GM19023 (cell line): ENCODE results near the gene MAP3K15.

Source experiments
- ATAC-seq: cut with Tn5 transposase; IDR thresholded peaks from one replicate; pipeline ENCODE4 v1.9.1; 2021; ENCODE audit warnings: mild to moderate bottlenecking, moderate library complexity; ENCODE audit not compliant: unreplicated experiment

MAP3K15 gene

DNA sequence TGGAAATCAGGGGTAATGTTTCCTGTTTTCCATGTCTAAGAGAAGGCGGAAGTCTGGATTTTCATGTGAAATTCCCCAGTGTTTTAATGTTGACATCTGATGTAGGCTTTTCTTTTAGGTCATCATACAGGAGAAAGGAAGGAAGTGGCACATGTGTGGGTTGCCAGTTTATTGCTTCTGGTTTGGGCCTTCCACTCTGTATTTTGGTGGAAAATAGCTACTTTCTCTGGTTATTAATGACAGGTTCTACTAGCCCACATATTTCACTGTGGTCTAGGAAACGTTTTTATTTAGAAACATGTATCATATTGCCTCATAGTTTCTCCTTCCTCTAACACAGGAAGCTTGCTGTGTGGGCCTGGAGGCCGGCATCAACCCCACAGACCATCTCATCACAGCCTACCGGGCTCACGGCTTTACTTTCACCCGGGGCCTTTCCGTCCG is 164.3 kb downstream of the MAP3K15 start:
- peak; percentile 89 for ATAC-seq

DNA sequence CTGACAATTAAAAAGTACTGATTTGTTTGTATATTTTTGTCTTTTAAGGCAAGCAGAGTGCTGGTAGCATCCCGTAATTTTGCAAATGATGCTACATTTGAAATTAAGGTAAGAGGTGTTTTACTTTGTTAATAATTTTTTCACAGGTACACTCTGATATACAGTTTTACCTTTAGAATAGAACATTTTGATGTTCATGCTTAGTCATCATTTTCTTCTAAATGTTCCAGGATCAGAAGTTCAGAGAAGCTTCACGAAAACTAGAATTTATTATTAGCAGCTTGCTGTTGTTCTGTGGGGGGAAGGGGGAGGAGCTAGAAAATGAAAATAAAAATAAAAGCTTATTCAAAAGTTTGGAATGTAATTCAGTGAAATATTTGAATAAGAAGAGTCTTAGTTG is 166.0 kb downstream of the MAP3K15 start:
- no peak for ATAC-seq

DNA sequence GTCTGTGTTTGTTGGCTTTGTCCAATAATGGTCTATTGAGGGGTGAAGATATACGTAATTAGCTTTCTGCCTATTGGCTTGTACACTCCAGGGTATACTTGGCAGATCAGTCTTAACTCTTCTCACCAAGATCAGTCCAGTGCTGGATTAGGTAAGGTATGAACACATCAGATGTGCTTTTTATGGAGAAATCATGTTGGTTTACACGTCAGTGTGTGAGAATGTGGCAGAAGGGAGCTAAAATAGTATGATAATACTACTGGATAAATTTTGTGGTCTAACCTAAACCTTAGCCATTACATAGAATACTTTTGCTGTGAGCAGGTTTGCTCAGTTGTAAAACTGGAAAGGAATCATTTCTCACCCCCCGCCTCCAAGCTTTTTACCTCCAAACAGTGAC is 167.4 kb downstream of the MAP3K15 start:
- ATAC-seq: no peak

DNA sequence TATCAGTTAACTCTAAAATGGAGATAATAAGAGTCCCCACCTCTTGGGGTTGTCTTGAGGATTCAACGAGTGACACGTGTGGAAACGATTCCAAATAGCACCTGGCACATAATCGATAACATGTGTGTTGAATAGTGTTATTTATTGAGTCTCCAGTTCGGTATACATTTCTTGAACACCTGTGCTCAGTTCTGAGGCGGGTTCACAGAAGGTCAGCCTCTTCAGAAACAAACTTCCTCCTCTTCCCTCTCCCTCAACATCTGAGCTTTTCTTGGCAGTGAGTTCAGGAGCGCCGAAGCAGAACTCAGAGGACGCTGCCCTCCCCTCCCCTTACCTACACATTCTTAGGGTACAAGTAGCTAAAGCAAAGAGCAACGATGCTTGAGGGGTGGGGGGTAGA is 170.6 kb downstream of the MAP3K15 start:
- ATAC-seq: no peak

DNA sequence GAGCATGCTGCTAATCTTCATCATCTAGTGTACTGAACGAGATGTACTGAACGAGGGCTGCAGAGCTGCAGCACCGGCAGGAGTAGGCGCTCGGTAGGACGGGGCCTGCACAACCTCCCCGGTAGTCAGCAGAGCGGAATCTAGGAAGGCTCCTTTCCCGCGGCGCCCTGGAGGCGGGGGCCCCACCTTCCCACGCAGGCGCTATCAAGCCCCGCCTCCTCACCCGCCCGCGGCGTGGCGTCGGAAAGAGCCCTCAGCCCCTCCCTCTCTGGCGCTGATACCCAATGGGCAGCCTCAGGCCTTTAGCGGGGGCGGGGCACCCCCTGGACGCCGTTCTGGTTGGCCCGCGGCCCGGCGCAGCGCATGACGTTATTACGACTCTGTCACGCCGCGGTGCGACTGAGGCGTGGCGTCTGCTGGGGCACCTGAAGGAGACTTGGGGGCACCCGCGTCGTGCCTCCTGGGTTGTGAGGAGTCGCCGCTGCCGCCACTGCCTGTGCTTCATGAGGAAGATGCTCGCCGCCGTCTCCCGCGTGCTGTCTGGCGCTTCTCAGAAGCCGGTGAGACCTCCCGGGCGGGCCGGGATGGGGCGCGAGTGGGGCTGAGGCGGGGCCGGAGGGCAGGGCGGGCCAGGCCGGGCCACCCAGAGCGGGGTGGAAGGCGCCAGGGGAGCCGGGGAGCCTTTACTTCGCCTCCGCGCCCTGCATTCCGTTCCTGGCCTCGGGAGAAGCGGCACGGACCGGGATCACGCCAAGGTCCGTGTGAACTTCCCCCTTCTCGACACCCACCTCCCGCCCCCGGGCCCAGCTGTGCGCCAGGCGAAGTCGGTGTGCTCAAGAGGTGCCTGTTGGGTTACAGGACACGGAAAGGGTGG is 171.5 kb downstream of the MAP3K15 start, which contains the start of gene PDHA1:
Gene PDHA1 (plus strand): TSS at position 393 of the 874 bp plus-strand sequence. CDS start 111 bp downstream, at position 504.
- ATAC-seq: peak; percentile 98

DNA sequence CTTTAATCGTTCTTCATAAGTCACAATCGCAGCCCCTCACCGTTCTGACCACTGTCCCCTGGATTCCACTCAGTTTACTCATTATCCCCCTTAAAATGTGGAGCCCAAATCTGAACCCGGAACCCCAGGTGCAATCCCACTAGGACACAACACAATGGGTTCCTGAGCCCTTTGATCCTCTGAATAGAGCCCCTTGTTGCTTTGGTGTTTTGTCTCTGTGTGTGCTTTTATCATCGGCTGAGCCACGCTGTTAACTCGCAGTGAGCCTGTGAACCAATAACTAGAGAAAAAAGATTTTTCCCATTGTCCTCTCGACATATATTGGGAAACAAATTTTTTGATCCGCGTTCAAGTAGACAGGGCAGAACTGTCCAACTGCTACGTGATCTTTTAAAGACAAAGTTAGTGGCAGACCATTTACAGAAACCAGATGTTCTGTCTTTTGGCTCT is 172.2 kb downstream of the MAP3K15 start:
- ATAC-seq: no peak

DNA sequence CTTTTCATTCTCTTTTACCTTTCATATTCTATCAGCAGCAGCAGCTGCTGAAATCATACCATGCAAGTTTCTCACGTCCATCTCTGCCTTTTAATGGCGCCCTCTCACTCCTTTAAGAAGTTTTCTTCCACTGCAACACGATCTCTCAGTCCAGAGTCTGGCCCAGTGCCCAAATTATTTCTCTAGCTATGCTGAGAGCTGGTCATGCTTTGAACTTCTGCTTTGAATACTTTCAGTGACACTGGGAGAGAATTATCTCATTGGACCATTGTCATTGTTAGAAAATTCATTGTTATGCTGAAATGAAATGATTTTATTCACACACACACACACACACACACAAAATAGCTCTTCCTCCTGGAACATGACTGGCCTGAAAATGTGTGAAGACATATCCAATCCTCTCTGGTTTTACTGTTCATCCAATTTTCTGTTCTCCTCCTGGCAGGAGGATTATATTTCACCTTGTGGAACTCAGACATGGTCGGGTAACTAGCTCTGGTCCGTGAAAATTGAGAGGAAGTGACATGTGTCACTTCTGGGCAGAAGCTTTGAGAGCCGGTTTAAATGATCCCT is 172.9 kb downstream of the MAP3K15 start:
- no peak for ATAC-seq

DNA sequence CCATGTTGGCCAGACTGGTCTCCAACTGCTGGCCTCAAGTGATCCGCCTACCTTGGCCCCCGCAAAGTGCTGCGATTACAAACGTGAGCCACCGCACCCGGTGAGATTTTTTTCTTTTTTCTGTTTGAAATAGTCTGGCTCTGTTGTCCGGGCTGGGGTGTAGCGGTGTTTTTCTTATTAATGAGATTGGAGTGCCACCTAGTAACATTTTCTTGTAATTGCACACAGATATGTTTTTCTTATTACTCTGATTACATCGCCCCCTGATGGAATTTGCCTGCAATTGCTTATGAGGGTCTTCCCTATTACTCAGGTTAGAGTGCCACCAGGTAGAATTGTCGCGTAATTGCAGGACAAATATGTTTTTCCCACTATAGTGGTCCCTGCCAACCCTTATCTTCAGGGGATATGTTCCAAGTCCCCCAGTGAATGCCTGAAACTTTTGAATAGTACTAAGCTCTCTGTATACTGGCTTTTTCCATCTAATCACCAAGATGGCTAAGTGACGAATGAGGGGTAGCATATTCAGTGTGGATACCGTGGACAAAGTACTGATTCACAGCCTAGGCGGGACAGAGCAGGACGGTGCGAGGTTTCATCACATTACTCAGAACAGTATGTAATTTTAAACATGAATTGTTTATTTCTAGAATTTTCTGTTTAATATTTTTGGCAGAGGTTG is 180.2 kb downstream of the MAP3K15 start:
- ATAC-seq: no peak

DNA sequence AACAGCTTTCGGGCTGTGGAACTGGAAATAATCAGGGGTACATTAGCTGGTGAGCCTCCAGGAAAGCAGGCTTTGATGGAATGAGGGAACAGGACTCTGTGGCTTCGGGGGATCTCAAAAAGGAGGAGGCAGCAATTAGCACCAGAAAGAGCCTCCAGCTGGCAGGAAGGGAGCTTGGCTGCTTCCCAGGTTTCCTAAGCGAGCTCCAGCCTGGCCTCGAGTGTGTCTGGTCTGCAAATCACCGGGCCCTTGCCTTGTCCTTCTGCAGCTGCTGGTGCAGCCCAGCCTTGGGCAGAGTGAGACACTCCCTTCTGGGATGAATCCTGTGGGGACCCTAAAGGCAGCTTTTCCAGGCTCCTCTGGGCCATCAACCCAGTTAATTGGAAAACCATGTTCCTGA is 182.3 kb downstream of the MAP3K15 start:
- no peak for ATAC-seq

DNA sequence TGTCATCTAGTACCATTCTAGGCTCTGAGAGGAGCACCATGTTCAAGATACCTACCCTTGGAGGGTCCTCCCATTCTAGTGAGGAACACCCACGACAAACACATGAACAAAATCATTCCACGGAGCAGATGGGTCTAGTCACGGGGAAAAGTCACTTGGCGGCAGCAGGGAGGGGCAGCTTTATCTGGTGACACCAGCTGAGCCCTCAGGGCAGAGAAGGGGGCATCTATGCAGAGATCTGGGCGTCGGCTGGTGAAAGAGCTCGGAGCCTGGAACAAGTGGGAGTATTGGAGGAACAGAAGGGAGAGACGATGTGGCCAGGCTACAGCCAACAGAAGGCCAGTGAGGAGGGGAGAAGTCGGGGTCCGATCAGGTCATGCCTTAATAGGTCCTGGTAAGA is 183.5 kb downstream of the MAP3K15 start:
- no peak for ATAC-seq

DNA sequence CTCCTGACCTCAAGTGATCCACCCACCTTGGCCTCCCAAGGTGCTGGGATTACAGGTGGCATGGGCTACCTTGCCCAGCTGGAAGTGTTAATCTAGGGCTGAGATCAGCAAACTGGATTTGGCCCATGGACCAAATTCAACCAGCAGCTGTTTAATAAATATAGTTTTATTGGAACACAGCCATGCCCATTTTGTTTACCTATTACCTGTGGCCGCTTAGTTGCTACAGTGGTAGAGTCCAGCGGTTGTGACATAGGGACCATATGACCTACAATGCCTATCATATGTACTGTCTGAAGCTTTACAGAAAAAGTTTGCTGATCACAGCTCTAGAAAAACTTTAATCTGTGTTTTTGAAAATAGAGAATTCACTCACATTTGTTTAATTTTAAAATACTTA is 188.7 kb downstream of the MAP3K15 start:
- no peak for ATAC-seq
